Esophagus squamous epithelium (tissue), 4 donors: ENCODE measurements around the gene RNU1-2.

Experiments
- POLR2A ChIP-seq, 4 donors: fragments of 450-650 bp; IDR thresholded peaks; one replicate each; pipeline ENCODE4 v1.6.1; 2017; ENCODE audit warnings: antibody characterized with exemption in 4 of 4, mild to moderate bottlenecking in 4 of 4, moderate library complexity in 3 of 4
- TF ChIP-seq, protein P1 (sequence below), 6 experiments: fragments of 450-650 bp in 4 of 6; fragments of 200-600 bp in 2 of 6; sonication (generic) in 2 of 6; IDR thresholded peaks; one replicate each; pipeline ENCODE4 v1.5.1; 2016 to 2019; ENCODE audit warnings: antibody characterized with exemption in 6 of 6, mild to moderate bottlenecking in 4 of 6, moderate library complexity in 4 of 6

DNA sequence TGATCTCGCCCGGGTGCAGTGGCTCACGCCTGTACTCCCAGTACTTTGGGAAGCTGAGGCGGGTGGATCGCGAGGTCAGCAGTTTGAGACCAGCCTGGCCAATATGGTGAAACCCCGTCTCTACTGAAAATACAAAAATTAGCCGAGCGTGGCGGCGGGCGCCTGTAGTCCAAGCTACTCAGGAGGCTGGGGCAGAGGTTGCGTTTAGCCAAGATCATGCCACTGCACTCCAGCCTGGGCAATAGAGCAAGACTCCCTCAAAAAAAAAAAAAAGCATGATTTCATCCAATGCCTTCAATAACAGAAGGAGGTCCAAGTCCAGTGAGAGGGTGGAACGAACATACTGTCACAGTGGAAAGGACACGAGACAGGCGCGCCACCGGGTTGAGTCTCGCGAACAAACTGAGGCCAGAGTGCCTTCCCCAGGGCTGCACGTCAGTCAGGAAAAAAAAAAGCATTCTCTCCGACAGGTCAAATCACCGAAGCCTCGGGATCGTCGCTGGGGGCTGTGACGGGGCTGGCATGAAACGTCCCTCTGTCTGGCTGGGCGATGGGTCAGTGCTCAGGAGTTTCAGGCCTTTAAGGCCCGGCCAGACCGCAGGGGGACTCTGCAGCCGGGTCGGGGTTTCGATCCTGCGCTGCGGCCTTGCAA is 17.5 kb downstream of the RNU1-2 start:
- TF ChIP-seq, protein P1, sequence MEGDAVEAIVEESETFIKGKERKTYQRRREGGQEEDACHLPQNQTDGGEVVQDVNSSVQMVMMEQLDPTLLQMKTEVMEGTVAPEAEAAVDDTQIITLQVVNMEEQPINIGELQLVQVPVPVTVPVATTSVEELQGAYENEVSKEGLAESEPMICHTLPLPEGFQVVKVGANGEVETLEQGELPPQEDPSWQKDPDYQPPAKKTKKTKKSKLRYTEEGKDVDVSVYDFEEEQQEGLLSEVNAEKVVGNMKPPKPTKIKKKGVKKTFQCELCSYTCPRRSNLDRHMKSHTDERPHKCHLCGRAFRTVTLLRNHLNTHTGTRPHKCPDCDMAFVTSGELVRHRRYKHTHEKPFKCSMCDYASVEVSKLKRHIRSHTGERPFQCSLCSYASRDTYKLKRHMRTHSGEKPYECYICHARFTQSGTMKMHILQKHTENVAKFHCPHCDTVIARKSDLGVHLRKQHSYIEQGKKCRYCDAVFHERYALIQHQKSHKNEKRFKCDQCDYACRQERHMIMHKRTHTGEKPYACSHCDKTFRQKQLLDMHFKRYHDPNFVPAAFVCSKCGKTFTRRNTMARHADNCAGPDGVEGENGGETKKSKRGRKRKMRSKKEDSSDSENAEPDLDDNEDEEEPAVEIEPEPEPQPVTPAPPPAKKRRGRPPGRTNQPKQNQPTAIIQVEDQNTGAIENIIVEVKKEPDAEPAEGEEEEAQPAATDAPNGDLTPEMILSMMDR (IDR thresholded peaks at IDR 0.05), result no peak
- TF ChIP-seq POLR2A (IDR thresholded peaks at IDR 0.05), result no peak
